Ectodermal cell (in vitro differentiated cells): ENCODE results near the gene ARHGEF38.
"Not testable (repeated sequence)": the region's sequence is repeated elsewhere in the genome, so short reads cannot be mapped to it uniquely, and the experiment has no call there.

Source experiments
- H3K27ac ChIP-seq: 2 replicates; pipeline ENCODE4 v1.7.0; 2013; ENCODE audit warnings: mild to moderate bottlenecking, low read depth, low read length; ENCODE audit not compliant: insufficient read depth, poor library complexity, severe bottlenecking
- H3K27me3 ChIP-seq: 2 replicates; pipeline ENCODE4 v1.7.0; 2013; ENCODE audit warnings: mild to moderate bottlenecking, low read length; ENCODE audit not compliant: insufficient read depth, control insufficient read depth, poor library complexity, severe bottlenecking
- H3K36me3 ChIP-seq: one replicate; pipeline ENCODE4 v1.7.0; 2013; ENCODE audit warnings: low read length; ENCODE audit not compliant: control insufficient read depth, insufficient read depth
- H3K4me1 ChIP-seq: one replicate; pipeline ENCODE4 v1.7.0; 2013; ENCODE audit warnings: low read length; ENCODE audit not compliant: control insufficient read depth, insufficient read depth
- H3K4me3 ChIP-seq: 2 replicates; pipeline ENCODE4 v1.7.0; 2013; ENCODE audit warnings: low read depth, low read length, control low read depth; ENCODE audit not compliant: insufficient read depth
- H3K9me3 ChIP-seq: 2 replicates; pipeline ENCODE4 v1.7.0; 2013; ENCODE audit warnings: mild to moderate bottlenecking, low read length, moderate library complexity; ENCODE audit not compliant: control insufficient read depth
- WGBS, 2 experiments: methylation state at CpG; one replicate each; pipeline ENCODE4 v1.1.7; 2013; ENCODE audit warnings: missing lambda C conversion rate in 2 of 2; 5-methylcytosine and 5-hydroxymethylcytosine counted together

Gene ARHGEF38

DNA sequence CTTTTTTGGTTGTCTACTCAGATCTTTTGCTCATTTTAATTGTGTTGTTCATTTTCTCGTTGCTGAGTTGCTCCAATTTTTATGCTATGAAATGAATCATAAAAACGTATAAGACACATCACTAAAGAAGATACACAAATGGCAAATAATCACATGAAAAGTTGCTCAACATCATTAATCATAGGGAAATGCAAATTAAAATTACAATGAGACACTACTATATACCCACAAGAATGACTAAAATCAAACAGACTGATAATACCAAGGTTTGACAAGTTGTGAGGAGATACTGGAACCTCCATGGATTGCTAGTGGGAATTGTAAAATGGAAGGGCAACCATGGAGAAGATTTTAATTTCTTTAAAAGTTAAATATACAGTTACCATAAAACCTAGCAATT lies 173.2 kb downstream of the ARHGEF38 start:
- H3K27ac ChIP-seq, result no peak overlapping the region
- no peaks in the 10 kb centered on the region for H3K4me1 ChIP-seq
- H3K36me3 ChIP-seq, result no peaks in the 10 kb centered on the region
- WGBS, 2 experiments, result 96 to 100% methylated on average over 1 to 2 of the region's 2 CpGs
- no peaks in the 10 kb centered on the region for H3K9me3 ChIP-seq
- no peaks in the 10 kb centered on the region for H3K27me3 ChIP-seq
- H3K4me3 ChIP-seq, result no peak overlapping the region

DNA sequence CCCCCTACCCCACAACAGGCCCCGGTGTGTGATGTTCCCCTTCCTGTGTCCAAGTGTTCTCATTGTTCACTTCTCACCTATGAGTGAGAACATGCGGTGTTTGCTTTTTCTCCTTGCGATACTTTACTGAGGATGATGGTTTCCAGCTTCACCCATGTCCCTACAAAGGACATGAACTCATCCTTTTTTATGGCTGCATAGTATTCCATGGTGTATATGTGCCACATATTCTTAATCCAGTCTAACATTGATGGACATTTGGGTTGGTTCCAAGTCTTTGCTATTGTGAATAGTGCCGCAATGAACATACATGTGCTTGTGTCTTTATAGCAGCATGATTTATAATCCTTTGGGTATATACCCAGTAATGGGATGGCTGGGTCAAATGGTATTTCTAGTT lies 177.5 kb downstream of the ARHGEF38 start:
- H3K36me3 ChIP-seq, H3K27me3 ChIP-seq, H3K9me3 ChIP-seq, H3K4me1 ChIP-seq, H3K27ac ChIP-seq, H3K4me3 ChIP-seq: not testable (repeated sequence)
- WGBS, 2 experiments, result 92 to 94% methylated on average over 4 of the region's 4 CpGs
